ENCODE data around the gene DEXI.
"Not testable (repeated sequence)": the region's sequence is repeated elsewhere in the genome, so short reads cannot be mapped to it uniquely, and the experiment has no call there.

DEXI gene

GRCh38 chr16:10930755-10931093, 11.5 kb downstream of the DEXI start:
- Histone ChIP-seq H3K4me3 (ENCODE audit: low read depth in 1 of 5, low read length in 5 of 5) (no peak overlapping the region), H3K9me3 (ENCODE audit: control insufficient read depth in 5 of 5, low read length in 5 of 5) (no peaks in the 10 kb centered on the region), H3K4me1 (ENCODE audit: control insufficient read depth in 5 of 5, insufficient read depth in 5 of 5, low read length in 5 of 5) (peaks cover 6 to 44% (median 33%) of the 10 kb centered on the region in 5 donors), H3K36me3 (ENCODE audit: control insufficient read depth in 5 of 5, insufficient read depth in 5 of 5, low read length in 5 of 5) (peaks cover 0 to 64% (median 45%) of the 10 kb centered on the region in 5 donors), H3K27ac (ENCODE audit: low read depth, low read length) (no peak overlapping the region), H3K27me3 (ENCODE audit: control insufficient read depth in 5 of 5, insufficient read depth in 4 of 5, low read length in 5 of 5) (no peaks in the 10 kb centered on the region), H3K9ac (ENCODE audit: low read length in 5 of 5) (no peak overlapping the region)

GRCh38 chr16:10929853-10930754, 12.2 kb downstream of the DEXI start:
- Histone ChIP-seq H3K36me3 (ENCODE audit: control insufficient read depth in 5 of 5, insufficient read depth in 5 of 5, low read length in 5 of 5) (peaks cover 0 to 70% (median 50%) of the 10 kb centered on the region in 5 donors), H3K4me3 (ENCODE audit: low read depth in 1 of 5, low read length in 5 of 5) (no peak overlapping the region), H3K27ac (ENCODE audit: low read depth, low read length) (no peak overlapping the region), H3K9ac (ENCODE audit: low read length in 5 of 5) (no peak overlapping the region), H3K27me3 (ENCODE audit: control insufficient read depth in 5 of 5, insufficient read depth in 4 of 5, low read length in 5 of 5) (no peaks in the 10 kb centered on the region), H3K9me3 (ENCODE audit: control insufficient read depth in 5 of 5, low read length in 5 of 5) (no peaks in the 10 kb centered on the region), H3K4me1 (ENCODE audit: control insufficient read depth in 5 of 5, insufficient read depth in 5 of 5, low read length in 5 of 5) (peaks cover 4 to 37% (median 26%) of the 10 kb centered on the region in 5 donors)

- not testable (repeated sequence) for H3K27me3 ChIP-seq (ENCODE audit: control insufficient read depth in 5 of 5, insufficient read depth in 4 of 5, low read length in 5 of 5); H3K9ac ChIP-seq (ENCODE audit: low read length in 5 of 5); H3K9me3 ChIP-seq (ENCODE audit: control insufficient read depth in 5 of 5, low read length in 5 of 5); H3K4me3 ChIP-seq (ENCODE audit: low read depth in 1 of 5, low read length in 5 of 5); H3K27ac ChIP-seq (ENCODE audit: low read depth, low read length)
- Histone ChIP-seq H3K36me3 (ENCODE audit: control insufficient read depth in 5 of 5, insufficient read depth in 5 of 5, low read length in 5 of 5) (peaks cover 0 to 76% (median 54%) of the 10 kb centered on the region in 5 donors), H3K4me1 (ENCODE audit: control insufficient read depth in 5 of 5, insufficient read depth in 5 of 5, low read length in 5 of 5) (peaks cover 1 to 28% (median 18%) of the 10 kb centered on the region in 5 donors)
Observed at GRCh38 chr16:10929097-10929496, 13.2 kb downstream of the DEXI start.

GRCh38 chr16:10927497-10928112, 14.7 kb downstream of the DEXI start:
- H3K27ac ChIP-seq (ENCODE audit: low read depth, low read length) = no peak overlapping the region
- H3K4me1 ChIP-seq (ENCODE audit: control insufficient read depth in 5 of 5, insufficient read depth in 5 of 5, low read length in 5 of 5) = peaks cover 5 to 26% (median 22%) of the 10 kb centered on the region in 5 donors
- H3K27me3 ChIP-seq (ENCODE audit: control insufficient read depth in 5 of 5, insufficient read depth in 4 of 5, low read length in 5 of 5) = no peaks in the 10 kb centered on the region
- no peak overlapping the region for H3K9ac ChIP-seq (ENCODE audit: low read length in 5 of 5)
- H3K36me3 ChIP-seq (ENCODE audit: control insufficient read depth in 5 of 5, insufficient read depth in 5 of 5, low read length in 5 of 5) = peaks cover 0 to 79% (median 45%) of the 10 kb centered on the region in 5 donors
- H3K4me3 ChIP-seq (ENCODE audit: low read depth in 1 of 5, low read length in 5 of 5) = no peak overlapping the region
- no peaks in the 10 kb centered on the region for H3K9me3 ChIP-seq (ENCODE audit: control insufficient read depth in 5 of 5, low read length in 5 of 5)

GRCh38 chr16:10926867-10927266, 15.4 kb downstream of the DEXI start:
- no peak overlapping the region for H3K9ac ChIP-seq (ENCODE audit: low read length in 5 of 5)
- H3K27me3 ChIP-seq (ENCODE audit: control insufficient read depth in 5 of 5, insufficient read depth in 4 of 5, low read length in 5 of 5) = no peaks in the 10 kb centered on the region
- no peaks in the 10 kb centered on the region for H3K9me3 ChIP-seq (ENCODE audit: control insufficient read depth in 5 of 5, low read length in 5 of 5)
- H3K36me3 ChIP-seq (ENCODE audit: control insufficient read depth in 5 of 5, insufficient read depth in 5 of 5, low read length in 5 of 5) = peaks cover 0 to 81% (median 42%) of the 10 kb centered on the region in 5 donors
- H3K27ac ChIP-seq (ENCODE audit: low read depth, low read length) = no peak overlapping the region
- no peak overlapping the region for H3K4me3 ChIP-seq (ENCODE audit: low read depth in 1 of 5, low read length in 5 of 5)
- H3K4me1 ChIP-seq (ENCODE audit: control insufficient read depth in 5 of 5, insufficient read depth in 5 of 5, low read length in 5 of 5) = peaks cover 7 to 33% (median 29%) of the 10 kb centered on the region in 5 donors

GRCh38 chr16:10926094-10926493, 16.2 kb downstream of the DEXI start:
- H3K27me3 ChIP-seq (ENCODE audit: control insufficient read depth in 5 of 5, insufficient read depth in 4 of 5, low read length in 5 of 5) = no peaks in the 10 kb centered on the region
- peaks cover 8 to 40% (median 36%) of the 10 kb centered on the region in 5 donors for H3K4me1 ChIP-seq (ENCODE audit: control insufficient read depth in 5 of 5, insufficient read depth in 5 of 5, low read length in 5 of 5)
- peaks cover 0 to 84% (median 41%) of the 10 kb centered on the region in 5 donors for H3K36me3 ChIP-seq (ENCODE audit: control insufficient read depth in 5 of 5, insufficient read depth in 5 of 5, low read length in 5 of 5)
- H3K9ac ChIP-seq (ENCODE audit: low read length in 5 of 5) = no peak overlapping the region
- no peak overlapping the region for H3K4me3 ChIP-seq (ENCODE audit: low read depth in 1 of 5, low read length in 5 of 5)
- no peaks in the 10 kb centered on the region for H3K9me3 ChIP-seq (ENCODE audit: control insufficient read depth in 5 of 5, low read length in 5 of 5)
- H3K27ac ChIP-seq (ENCODE audit: low read depth, low read length) = no peak overlapping the region

- Histone ChIP-seq H3K36me3 (ENCODE audit: control insufficient read depth in 5 of 5, insufficient read depth in 5 of 5, low read length in 5 of 5) (peaks cover 0 to 86% (median 41%) of the 10 kb centered on the region in 5 donors), H3K4me1 (ENCODE audit: control insufficient read depth in 5 of 5, insufficient read depth in 5 of 5, low read length in 5 of 5) (peaks cover 6 to 41% (median 34%) of the 10 kb centered on the region in 5 donors)
- H3K4me3 ChIP-seq (ENCODE audit: low read depth in 1 of 5, low read length in 5 of 5); H3K27me3 ChIP-seq (ENCODE audit: control insufficient read depth in 5 of 5, insufficient read depth in 4 of 5, low read length in 5 of 5); H3K9ac ChIP-seq (ENCODE audit: low read length in 5 of 5); H3K9me3 ChIP-seq (ENCODE audit: control insufficient read depth in 5 of 5, low read length in 5 of 5); H3K27ac ChIP-seq (ENCODE audit: low read depth, low read length): not testable (repeated sequence)
Observed at GRCh38 chr16:10925285-10925684, 17.0 kb downstream of the DEXI start.

- Histone ChIP-seq H3K9me3 (ENCODE audit: control insufficient read depth in 5 of 5, low read length in 5 of 5) (no peaks in the 10 kb centered on the region), H3K36me3 (ENCODE audit: control insufficient read depth in 5 of 5, insufficient read depth in 5 of 5, low read length in 5 of 5) (peaks cover 0 to 75% (median 35%) of the 10 kb centered on the region in 5 donors), H3K27ac (ENCODE audit: low read depth, low read length) (no peak overlapping the region), H3K4me3 (ENCODE audit: low read depth in 1 of 5, low read length in 5 of 5) (no peak overlapping the region), H3K9ac (ENCODE audit: low read length in 5 of 5) (no peak overlapping the region), H3K4me1 (ENCODE audit: control insufficient read depth in 5 of 5, insufficient read depth in 5 of 5, low read length in 5 of 5) (peaks cover 6 to 35% (median 25%) of the 10 kb centered on the region in 5 donors), H3K27me3 (ENCODE audit: control insufficient read depth in 5 of 5, insufficient read depth in 4 of 5, low read length in 5 of 5) (no peaks in the 10 kb centered on the region)
Observed at GRCh38 chr16:10923650-10924214, 18.5 kb downstream of the DEXI start.

GRCh38 chr16:10923146-10923649, 19.1 kb downstream of the DEXI start:
- no peaks in the 10 kb centered on the region for H3K9me3 ChIP-seq (ENCODE audit: control insufficient read depth in 5 of 5, low read length in 5 of 5)
- no peaks in the 10 kb centered on the region for H3K27me3 ChIP-seq (ENCODE audit: control insufficient read depth in 5 of 5, insufficient read depth in 4 of 5, low read length in 5 of 5)
- H3K27ac ChIP-seq (ENCODE audit: low read depth, low read length) = no peak overlapping the region
- peaks cover 6 to 40% (median 30%) of the 10 kb centered on the region in 5 donors for H3K4me1 ChIP-seq (ENCODE audit: control insufficient read depth in 5 of 5, insufficient read depth in 5 of 5, low read length in 5 of 5)
- peaks cover 0 to 70% (median 30%) of the 10 kb centered on the region in 5 donors for H3K36me3 ChIP-seq (ENCODE audit: control insufficient read depth in 5 of 5, insufficient read depth in 5 of 5, low read length in 5 of 5)
- H3K4me3 ChIP-seq (ENCODE audit: low read depth in 1 of 5, low read length in 5 of 5) = no peak overlapping the region
- no peak overlapping the region for H3K9ac ChIP-seq (ENCODE audit: low read length in 5 of 5)

All from subcutaneous abdominal adipose tissue (tissue), 5 donors.